Natural killer cell (primary cell): Measurements from ENCODE around the gene PCK1. TPM values are rescaled to one million over a fixed set of nuclear protein-coding genes. Genes with fewer than 3 reads are reported as not detected.
"Not testable (repeated sequence)": the region's sequence is repeated elsewhere in the genome, so short reads cannot be mapped to it uniquely, and the experiment has no call there.

Experiments
- ATAC-seq, 3 donors: fragments of 150-1000 bp in 2 of 3; fragments of 200-7000 bp in 1 of 3; cut with Tn5 transposase; 1 replicate in 1 of 3; 2 replicates in 2 of 3; pipeline ENCODE4 v1.10.0; 2021; ENCODE audit warnings: mild to moderate bottlenecking in 2 of 3, moderate library complexity in 2 of 3
- DNase-seq, 2 donors: peaks; one replicate each; pipeline versions ENCODE4 v3.0.0 to v3.0.0-alpha.2; 2013 to 2021; ENCODE audit warnings: mixed read lengths in 1 of 2
- H3K27ac ChIP-seq: one replicate; pipeline ENCODE4 v1.5.1; 2013; ENCODE audit warnings: mild to moderate bottlenecking, low read length
- H3K27me3 ChIP-seq: one replicate; pipeline ENCODE4 v1.6.1; 2013; ENCODE audit warnings: low read length; ENCODE audit not compliant: control insufficient read depth, insufficient read depth
- H3K36me3 ChIP-seq: one replicate; pipeline ENCODE4 v1.6.1; 2013; ENCODE audit warnings: low read length; ENCODE audit not compliant: control insufficient read depth, insufficient read depth
- H3K4me1 ChIP-seq: one replicate; pipeline ENCODE4 v1.6.1; 2013; ENCODE audit warnings: low read length; ENCODE audit not compliant: control insufficient read depth, insufficient read depth
- H3K4me3 ChIP-seq: one replicate; pipeline ENCODE4 v1.5.1; 2013; ENCODE audit warnings: low read length
- H3K9me3 ChIP-seq: one replicate; pipeline ENCODE4 v1.6.1; 2013; ENCODE audit warnings: low read length; ENCODE audit not compliant: control insufficient read depth, insufficient read depth
- H3K27ac Mint-ChIP-seq, 2 donors: one replicate each; pipeline ENCODE4 v1.8.0; 2022; ENCODE audit warnings: mild to moderate bottlenecking in 2 of 2, mixed read lengths in 2 of 2, moderate library complexity in 1 of 2
- H3K27me3 Mint-ChIP-seq, 2 donors: one replicate each; pipeline ENCODE4 v1.8.0; 2022; ENCODE audit warnings: low read depth in 2 of 2, mixed read lengths in 2 of 2
- H3K36me3 Mint-ChIP-seq: one replicate; pipeline ENCODE4 v1.8.0; 2022; ENCODE audit warnings: mixed read lengths
- H3K4me1 Mint-ChIP-seq, 2 donors: one replicate each; pipeline ENCODE4 v1.8.0; 2022; ENCODE audit warnings: mixed read lengths in 2 of 2
- H3K4me3 Mint-ChIP-seq: one replicate; pipeline ENCODE4 v1.8.0; 2022; ENCODE audit warnings: mild to moderate bottlenecking, moderate library complexity, mixed read lengths
- H3K9me3 Mint-ChIP-seq, 2 donors: one replicate each; pipeline ENCODE4 v1.8.0; 2022; ENCODE audit warnings: mixed read lengths in 2 of 2
- CTCF ChIP-seq: fragments of 200-600 bp; IDR thresholded peaks from one replicate; pipeline ENCODE4 v1.8.0; 2022; ENCODE audit warnings: antibody characterized with exemption
- WGBS: methylation state at CpG from one replicate; pipeline ENCODE4 v1.1.7; 2013; ENCODE audit warnings: missing lambda C conversion rate; ENCODE audit not compliant: insufficient coverage; 5-methylcytosine and 5-hydroxymethylcytosine counted together
- intact Hi-C: fragments of 100-400 bp; cut with micrococcal nuclease; formaldehyde crosslinking; loops from one replicate; pipeline ENCODE4 v1.14.2; 2022
- total RNA-seq, 4 donors: library from RNA; stranded (reverse); fragments of 120-200 nt in 1 of 4; gene quantifications; one replicate each; pipeline versions ENCODE4 v1.2.3 to v1.2.4, GENCODE V29; 2013 to 2022

The PCK1 gene
- total RNA-seq = not detected
- not detected for total RNA-seq (2013)

DNA sequence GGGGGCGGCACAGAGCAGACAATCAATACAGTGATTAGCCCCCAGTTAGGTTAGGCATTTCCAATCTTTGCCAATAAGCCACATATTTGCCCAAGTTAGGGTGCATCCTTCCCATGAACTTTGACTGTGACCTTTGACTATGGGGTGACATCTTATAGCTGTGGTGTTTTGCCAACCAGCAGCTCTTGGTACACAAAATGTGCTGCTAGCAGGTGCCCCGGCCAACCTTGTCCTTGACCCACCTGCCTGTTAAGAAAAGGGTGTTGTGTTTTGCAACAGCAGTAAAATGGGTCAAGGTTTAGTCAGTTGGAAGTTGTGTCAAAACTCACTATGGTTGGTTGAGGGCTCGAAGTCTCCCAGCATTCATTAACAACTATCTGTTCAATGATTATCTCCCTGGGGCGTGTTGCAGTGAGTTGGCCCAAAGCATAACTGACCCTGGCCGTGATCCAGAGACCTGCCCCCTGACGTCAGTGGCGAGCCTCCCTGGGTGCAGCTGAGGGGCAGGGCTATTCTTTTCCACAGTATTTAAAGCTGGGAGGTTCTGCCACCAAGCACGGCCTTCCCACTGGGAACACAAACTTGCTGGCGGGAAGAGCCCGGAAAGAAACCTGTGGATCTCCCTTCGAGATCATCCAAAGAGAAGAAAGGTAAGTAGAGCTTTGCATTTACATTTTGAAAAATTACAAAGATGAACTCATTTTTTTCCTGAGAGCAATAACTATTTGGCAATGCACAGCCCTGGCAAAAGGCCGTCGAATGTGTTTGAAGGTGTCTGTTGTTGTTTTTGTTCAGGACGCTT is at the start of gene PCK1:
PCK1 (plus strand) TSS at position 557 of the 802 bp plus-strand sequence. CDS start 302 bp downstream, outside the sequence.
- Histone ChIP-seq H3K9me3 (no peaks in the 10 kb centered on the region), H3K4me1 (no peaks in the 10 kb centered on the region), H3K4me3 (no peak within 1 kb of the TSS), H3K36me3 (no peaks in the 10 kb centered on the region), H3K27me3 (no peaks in the 10 kb centered on the region), H3K27ac (no peak within 1 kb of the TSS)
- Mint-ChIP-seq H3K9me3 (no peaks in the 10 kb centered on the region), H3K27ac (no peak within 1 kb of the TSS), H3K4me1 (no peaks in the 10 kb centered on the region), H3K27me3 (peaks cover 14 to 53% of the 10 kb centered on the region in 2 donors), H3K36me3 (no peaks in the 10 kb centered on the region), H3K4me3 (no peak within 1 kb of the TSS)
- DNase-seq (no peak), ATAC-seq (no peak)
- intact Hi-C loops = no loop called here
- 88% methylated on average over 14 of the region's 14 CpGs for WGBS
- TF ChIP-seq CTCF = no peak

- intact Hi-C loops = loop anchor here (5.0 kb wide), 1 partner anchor 696 kb away; no protein-coding TSS in a partner anchor
- not testable (repeated sequence) for H3K36me3 ChIP-seq, DNase-seq, H3K4me3 ChIP-seq, H3K27me3 ChIP-seq, H3K9me3 Mint-ChIP-seq, H3K4me1 Mint-ChIP-seq, H3K9me3 ChIP-seq, H3K4me1 ChIP-seq, H3K27ac Mint-ChIP-seq, H3K27ac ChIP-seq, H3K36me3 Mint-ChIP-seq, H3K4me3 Mint-ChIP-seq, ATAC-seq
- 82% methylated on average over 5 of the region's 7 CpGs for WGBS
- peaks cover 15 to 16% of the 10 kb centered on the region in 2 donors for H3K27me3 Mint-ChIP-seq
These were observed 49.2 kb upstream of the PCK1 start for GRCh38 chr20:57511709-57512108.

- 79% methylated on average over 5 of the region's 5 CpGs for WGBS
- Mint-ChIP-seq H3K27ac (no peak overlapping the region), H3K4me1 (no peaks in the 10 kb centered on the region), H3K36me3 (no peaks in the 10 kb centered on the region), H3K27me3 (peaks cover 19% of the 10 kb centered on the region in 2 donors), H3K4me3 (no peak overlapping the region), H3K9me3 (no peaks in the 10 kb centered on the region)
- TF ChIP-seq CTCF = no peak
- Histone ChIP-seq H3K4me3 (no peak overlapping the region), H3K4me1 (no peaks in the 10 kb centered on the region), H3K27me3 (no peaks in the 10 kb centered on the region), H3K27ac (no peak overlapping the region), H3K36me3 (no peaks in the 10 kb centered on the region), H3K9me3 (no peaks in the 10 kb centered on the region)
- intact Hi-C loops = loop anchor here (5.0 kb wide), 1 partner anchor 695 kb away; no protein-coding TSS in a partner anchor
- DNase-seq = no peak
- ATAC-seq = no peak
These were observed 48.5 kb upstream of the PCK1 start for GRCh38 chr20:57512432-57512831.

- no peak overlapping the region for H3K27ac ChIP-seq
- 40% methylated on average over 1 of the region's 1 CpG for WGBS
- intact Hi-C loops = loop anchor here (5.0 kb wide), 1 partner anchor 694 kb away; no protein-coding TSS in a partner anchor
- DNase-seq (no peak), ATAC-seq (no peak)
- H3K4me3 ChIP-seq = no peak overlapping the region
- no peak for TF ChIP-seq CTCF
- H3K27ac Mint-ChIP-seq = no peak overlapping the region
- no peaks in the 10 kb centered on the region for H3K4me1 Mint-ChIP-seq
- H3K27me3 Mint-ChIP-seq = peaks cover 19% of the 10 kb centered on the region in 2 donors
- H3K9me3 ChIP-seq = no peaks in the 10 kb centered on the region
- H3K36me3 Mint-ChIP-seq = no peaks in the 10 kb centered on the region
- H3K4me1 ChIP-seq = no peaks in the 10 kb centered on the region
- no peaks in the 10 kb centered on the region for H3K27me3 ChIP-seq
- no peaks in the 10 kb centered on the region for H3K9me3 Mint-ChIP-seq
- H3K4me3 Mint-ChIP-seq = no peak overlapping the region
- no peaks in the 10 kb centered on the region for H3K36me3 ChIP-seq
These were observed 47.7 kb upstream of the PCK1 start for GRCh38 chr20:57513199-57513598.
